GM12874 (cell line): ENCODE results near the gene ZFPM1.

Source experiments
- CTCF ChIP-seq: IDR thresholded peaks from 2 replicates; pipeline ENCODE4 v1.5.1; 2011; ENCODE audit warnings: low read depth, mild to moderate bottlenecking, control low read depth, low read length, moderate library complexity; ENCODE audit not compliant: insufficient read depth

Gene ZFPM1

GRCh38 chr16:88585927-88586581, 133.0 kb downstream of the ZFPM1 start:
- no peak for TF ChIP-seq CTCF
